HG02870 (cell line): ENCODE results near the gene FAM177A1.
"Not testable (repeated sequence)": the region's sequence is repeated elsewhere in the genome, so short reads cannot be mapped to it uniquely, and the experiment has no call there.

Source experiments
- ATAC-seq: cut with Tn5 transposase; IDR thresholded peaks from one replicate; pipeline ENCODE4 v1.9.1; 2021; ENCODE audit warnings: mild to moderate bottlenecking, moderate library complexity; ENCODE audit not compliant: unreplicated experiment

Gene FAM177A1

DNA sequence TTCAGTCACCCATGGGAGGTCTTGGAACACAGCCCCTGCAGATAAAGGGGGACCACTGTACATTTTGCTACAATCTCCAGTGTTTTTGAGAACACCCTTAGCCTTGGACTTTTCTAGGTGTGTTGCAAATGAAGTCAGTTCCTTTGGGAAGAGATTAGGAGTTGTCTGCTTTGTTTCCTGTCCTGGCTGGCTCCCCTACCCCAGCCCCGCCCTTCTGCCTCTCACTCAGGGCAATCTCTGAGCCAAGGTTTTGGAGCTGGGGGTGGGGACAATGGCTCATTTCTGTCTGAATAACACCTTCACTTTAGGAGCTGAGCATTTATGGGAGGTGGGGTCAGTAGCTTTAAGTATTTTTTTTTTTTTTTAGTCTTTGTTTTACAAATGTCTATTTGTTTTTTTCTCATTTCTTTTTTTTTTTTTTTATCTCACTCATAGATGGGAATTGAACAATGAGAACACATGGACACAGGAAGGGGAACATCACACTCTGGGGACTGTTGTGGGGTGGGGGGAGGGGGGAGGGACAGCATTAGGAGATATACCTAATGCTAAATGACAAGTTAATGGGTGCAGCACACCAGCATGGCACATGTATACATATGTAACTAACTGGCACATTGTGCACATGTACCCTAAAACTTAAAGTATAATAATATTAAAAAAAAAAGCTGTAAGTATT, 15.2 kb downstream of the FAM177A1 start:
- not testable (repeated sequence) for ATAC-seq

DNA sequence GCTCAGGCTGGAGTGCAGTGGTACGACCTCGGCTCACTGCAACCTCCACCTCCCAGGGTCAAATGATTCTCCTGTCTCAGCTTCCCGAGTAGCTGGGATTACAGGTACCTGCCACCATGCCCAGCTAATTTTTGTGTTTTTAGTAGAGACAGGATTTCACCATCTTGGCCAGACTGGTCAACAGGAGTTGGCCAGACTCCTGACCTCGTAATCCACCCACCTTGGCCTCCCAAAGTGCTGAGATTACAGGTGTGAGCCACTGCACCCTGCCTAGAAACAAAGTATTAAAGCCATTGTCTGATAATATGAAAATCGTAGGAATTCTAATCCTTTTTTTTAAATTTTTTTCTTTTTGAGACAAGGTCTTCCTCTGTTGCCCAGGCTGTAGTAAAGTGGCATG, 19.7 kb downstream of the FAM177A1 start:
- ATAC-seq: not testable (repeated sequence)

DNA sequence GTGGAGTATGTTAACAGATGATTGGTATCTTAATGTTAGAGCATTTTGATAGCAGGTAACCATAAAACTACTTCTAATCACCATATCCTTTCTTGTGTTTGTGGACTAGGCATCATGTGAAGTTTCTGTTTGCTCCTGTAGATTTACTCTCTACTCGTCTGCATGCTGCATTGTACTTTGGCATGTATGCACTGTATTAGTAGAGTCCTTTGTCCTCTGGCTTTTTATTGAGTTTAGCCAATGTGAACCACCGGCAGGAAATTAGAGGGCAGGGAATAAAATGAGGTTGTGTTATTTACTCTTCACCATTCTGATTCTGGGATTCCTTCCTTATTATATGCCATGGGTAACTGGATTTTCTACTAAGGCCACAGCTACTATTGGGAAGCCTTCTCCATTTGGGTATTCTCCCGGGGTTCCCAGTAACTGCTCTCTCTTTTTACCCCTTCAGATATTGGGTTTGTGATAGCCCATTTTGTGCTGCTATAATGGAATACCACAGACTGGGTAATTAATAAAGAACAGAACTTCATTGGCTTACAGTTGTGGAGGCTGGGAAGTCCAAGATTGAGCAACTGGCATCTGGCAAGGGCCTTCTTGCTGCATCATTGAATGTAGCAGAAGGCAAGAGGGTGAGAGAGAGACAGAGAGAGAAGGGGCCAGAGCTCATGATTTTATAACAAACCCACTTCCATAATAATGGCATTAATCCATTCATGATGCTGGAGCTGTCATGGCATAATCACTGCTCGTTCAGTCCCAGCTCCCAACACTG, 22.4 kb downstream of the FAM177A1 start:
- ATAC-seq: no peak

DNA sequence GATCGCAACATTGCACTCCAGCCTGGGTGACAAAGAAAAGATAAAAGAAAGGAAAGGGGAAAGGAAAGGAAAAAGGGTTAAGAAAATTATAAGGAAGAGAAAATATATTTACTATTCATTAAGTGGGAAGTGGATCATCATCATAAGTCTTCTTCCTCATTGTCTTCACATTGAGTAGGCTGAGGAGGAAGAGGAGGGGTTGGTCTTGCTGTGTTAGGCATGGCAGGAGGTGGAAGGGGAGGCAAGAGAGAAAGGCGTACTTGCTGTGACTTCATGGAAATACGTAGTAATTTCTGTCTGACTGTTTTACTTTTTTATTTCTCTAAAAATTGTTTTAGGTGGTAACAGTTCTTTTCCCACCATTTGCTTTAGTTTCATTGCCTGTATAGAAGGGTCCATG, 26.2 kb downstream of the FAM177A1 start:
- no peak for ATAC-seq

DNA sequence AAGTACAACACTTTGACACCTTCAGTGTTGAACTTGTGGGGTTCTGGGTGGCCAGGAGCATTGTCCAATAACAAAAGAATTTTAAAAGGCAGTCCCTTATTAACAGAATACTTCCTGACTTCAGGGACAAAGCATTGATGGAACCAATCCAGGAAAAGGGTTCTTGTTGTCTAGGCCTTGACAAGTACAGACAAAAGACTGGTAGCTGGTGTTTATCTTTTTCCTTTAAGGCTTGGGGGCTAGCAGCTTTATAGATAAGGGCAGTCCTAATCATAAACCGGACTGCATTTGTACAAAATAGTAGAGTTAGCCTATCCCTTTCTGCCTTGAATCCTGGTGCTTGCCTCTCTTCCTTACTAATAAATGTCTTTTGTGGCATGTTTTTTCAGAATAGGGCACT, 27.4 kb downstream of the FAM177A1 start:
- ATAC-seq: no peak

DNA sequence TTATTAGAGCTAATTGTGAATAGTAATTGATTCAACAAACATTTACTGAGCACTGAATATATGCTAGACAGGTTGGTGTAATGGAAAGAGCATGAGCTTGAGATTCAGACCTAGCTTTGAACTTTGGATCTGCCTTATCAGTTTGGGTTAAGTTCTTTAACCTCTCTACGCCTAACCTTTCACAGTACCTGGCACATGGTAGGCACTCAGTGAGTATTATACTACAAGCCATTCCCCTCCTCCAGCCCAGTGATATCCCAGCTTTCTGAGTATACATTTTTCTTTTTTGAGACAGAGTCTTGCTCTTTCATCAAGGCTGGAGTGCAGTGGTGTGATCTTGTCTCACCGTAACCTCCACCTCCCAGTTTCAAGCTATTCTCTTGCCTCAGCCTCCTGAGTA, 32.0 kb downstream of the FAM177A1 start:
- ATAC-seq: no peak

DNA sequence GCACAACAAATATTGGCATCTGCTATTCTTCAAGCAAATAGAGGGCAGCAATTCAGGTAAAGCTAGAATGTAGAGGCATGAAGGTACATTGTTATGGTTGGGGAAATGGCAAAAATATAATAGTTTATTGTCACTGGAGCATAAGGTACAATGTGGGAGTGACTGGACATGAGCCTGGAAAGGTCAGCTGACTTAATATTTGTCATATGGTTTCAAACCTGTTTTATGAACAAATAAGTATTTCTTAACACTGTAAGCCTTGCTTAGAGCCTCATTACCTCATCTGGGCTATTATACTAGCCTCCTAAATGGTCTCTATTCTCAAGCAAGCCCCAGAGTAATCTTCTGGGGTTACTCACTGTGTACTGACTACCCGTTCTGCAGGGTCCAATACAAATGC, 33.7 kb downstream of the FAM177A1 start:
- no peak for ATAC-seq

DNA sequence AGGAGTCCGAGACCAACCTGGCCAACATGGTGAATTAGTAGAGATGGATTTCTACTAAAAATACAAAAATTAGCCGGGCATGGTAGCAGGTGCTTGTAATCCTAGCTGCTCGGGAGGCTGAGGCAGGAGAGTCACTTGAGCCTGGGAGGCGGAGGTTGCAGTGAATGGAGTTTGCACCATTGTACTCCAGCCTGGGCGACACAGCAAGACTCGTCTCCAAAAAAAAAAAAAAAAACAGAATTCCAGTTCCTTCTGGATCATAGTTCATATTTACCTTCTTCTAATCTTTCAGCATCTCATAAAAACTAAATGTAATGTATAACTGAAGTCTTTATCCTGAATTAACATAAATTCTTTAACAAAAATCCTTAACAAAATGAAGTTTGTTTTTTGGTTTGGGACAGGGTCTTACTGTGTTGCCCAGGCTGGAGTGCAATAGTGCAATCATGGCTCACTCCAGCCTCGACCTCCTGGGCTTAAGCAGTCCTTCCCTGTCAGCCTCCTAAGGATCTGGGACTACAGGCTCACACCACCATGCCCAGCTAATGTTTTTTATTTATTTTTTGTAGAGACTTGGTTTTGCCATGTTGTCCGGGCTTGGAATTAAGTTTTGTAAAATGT, 37.6 kb downstream of the FAM177A1 start:
- ATAC-seq: no peak

DNA sequence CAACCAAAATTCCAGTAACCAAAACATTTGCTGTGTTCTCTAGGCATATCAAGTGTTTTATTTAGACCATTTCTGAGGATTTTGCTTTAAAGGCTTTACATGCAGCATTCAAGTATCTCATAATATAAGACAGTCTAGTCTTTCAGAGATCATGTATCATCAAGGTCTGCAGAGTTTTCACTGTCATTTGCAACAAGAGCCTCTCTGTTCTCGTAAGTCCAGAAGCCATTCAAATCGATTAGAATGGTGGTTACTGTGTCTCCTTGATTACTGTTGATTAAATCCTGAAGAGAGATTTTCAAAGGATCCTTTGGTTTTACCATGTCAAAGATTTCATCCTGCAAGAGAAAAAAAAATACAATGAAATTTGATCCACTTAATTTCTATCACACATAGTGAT, 39.4 kb downstream of the FAM177A1 start:
- no peak for ATAC-seq

DNA sequence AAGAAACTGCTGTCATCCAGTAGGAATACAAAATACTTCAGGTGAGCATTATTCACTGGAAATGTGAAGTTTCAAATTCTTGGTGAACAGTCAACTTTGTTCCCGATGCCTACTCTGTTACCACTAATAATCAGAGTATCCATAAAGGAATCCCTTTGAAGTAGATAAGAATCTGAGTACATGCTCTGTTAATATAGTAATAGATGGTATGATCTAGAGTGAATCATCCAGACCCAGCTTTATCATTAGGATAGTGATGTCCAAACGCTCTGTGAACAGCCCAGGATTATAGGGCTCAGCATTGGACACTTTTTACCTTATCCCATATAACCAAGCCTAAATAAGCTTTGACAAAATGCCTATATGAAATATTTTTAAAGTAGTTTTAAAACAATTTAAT, 42.4 kb downstream of the FAM177A1 start:
- ATAC-seq: no peak

DNA sequence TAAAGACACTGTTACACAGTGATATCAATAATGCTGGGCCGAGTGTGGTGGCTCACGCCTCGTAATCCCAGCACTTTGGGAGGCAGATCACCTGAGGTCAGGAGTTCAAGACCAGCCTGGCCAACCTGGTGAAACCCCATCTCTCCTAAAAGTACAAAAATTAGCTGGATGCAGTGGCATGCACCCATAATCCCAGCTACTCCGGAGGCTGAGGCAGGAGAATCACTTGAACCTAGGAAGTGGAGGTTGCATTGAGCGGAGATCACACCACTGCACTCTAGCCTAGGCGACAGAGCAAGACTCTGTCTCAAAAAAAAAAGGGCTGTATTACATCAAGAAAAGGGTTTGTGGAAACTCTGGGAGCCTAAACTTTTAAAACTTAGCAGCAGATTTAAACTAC, 48.6 kb downstream of the FAM177A1 start:
- ATAC-seq: not testable (repeated sequence)

DNA sequence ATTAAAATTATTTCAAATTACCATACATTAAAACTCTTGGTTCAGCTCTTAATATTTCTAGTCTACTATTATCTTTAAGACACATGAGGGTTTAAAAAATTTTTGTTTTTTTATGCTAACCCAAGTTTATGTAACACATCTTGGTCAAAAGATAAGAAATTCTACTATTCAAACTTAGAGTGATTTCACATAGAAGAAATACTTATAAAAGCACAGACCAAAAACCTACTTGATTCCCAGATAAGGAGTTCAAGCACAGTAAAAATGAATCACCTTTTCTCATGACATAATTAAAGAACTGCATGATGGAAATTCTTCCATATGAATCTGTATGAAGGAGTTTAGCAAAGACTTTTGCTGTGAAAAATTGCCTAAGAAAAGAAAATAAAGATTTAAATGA, 61.8 kb downstream of the FAM177A1 start:
- ATAC-seq: no peak

DNA sequence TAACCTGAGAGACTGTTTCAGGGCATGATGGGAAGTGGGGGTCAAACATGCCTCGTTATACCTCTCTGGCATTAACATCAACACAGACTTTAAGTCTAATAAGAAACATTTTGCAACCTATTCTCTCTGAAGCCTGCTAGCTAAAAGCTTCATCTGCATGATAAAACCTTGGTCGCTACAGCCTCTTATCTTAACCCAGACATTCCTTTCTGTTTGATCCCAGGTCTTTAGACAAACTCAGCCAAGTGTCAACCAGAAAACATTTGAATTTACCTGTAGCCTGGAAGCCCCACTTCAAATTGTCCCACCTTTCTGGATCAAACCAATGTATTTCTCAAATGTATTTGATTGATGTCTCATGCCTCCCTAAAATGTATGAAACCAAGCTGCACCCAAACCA, 66.6 kb downstream of the FAM177A1 start:
- no peak for ATAC-seq

DNA sequence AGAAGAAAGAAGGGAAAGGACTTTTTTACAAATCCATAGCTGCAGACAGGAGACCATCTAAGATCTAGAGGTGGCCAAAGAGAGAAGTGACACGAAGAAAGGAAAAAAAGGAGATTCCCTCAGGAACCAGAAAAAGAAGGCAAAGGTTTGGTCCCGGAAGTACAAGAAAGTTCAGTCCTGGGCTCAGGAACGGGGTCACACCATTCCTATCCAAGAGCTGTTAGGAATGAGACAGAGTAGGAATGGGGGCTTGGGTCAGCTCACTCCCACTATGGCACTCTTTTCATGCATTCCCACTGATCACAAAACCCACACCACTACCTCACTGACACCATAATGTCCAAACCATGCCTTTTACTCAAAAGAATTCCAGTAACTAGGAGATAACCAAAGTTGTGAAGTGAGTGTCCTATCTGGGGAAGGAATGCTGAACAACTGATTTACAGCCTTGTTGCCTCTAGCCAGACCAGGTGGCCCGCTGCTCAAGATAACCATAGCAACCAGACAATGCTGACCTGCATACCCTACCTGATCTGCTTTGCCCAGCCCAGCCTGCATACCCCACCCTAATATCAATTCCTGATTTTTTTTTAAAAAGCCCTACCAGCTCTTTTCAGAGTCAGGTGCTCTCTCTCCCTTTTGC, 67.4 kb downstream of the FAM177A1 start:
- no peak for ATAC-seq

DNA sequence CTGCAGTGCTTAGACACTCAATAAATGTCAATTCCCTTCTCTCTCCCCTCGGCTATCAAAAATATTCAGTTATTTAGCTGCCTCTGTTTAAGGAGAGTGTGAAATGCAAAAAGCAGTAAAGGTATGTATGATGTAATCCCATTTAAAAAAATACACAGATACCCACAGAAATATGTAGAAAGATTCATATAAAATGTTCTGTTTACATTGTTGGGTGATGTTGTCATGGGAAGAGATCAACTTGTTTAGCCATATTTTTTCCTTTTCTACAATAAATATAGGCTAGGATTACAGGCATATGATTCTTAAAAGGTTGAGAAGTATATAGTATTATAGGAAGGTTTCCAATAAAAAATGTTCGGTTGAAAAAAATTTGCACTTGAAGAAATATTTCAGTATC, 68.0 kb downstream of the FAM177A1 start:
- no peak for ATAC-seq

DNA sequence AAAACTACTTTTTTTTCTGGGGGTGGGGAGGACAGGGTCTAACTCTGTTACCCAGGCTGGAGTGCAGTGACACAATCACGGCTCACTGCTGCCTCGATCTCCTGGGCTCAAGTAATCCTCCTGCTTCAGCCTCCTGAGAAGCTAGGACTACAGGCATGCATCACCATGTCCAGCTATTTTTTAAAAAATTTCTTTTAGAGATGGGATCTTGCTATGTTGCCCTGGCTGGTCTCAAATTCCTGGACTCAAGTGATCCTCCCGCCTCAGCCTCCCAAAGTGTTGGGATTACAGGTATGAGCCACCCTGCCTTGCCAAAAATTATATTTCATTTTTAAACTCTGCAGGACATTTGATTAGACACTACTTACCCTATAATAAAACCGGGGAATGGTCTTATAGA, 70.2 kb downstream of the FAM177A1 start:
- ATAC-seq: no peak

DNA sequence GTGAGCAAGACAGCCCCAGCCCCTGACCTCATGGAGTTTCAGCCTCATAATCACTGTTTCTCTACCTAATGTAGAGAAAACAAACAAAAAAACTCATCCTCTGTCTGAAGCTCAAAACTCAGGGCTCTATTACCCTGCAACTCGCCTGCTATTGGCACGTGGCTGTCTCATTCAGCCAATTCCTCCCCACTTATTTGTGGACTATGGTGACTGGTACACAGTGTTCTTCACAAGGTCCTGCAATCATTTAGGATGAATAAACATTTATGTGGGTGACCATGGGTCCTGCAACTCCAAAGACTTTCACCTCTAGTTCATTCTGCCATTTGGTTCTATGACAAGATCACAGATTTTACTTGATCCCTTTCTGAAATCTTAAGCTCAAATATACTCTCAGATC, 71.0 kb downstream of the FAM177A1 start:
- no peak for ATAC-seq

DNA sequence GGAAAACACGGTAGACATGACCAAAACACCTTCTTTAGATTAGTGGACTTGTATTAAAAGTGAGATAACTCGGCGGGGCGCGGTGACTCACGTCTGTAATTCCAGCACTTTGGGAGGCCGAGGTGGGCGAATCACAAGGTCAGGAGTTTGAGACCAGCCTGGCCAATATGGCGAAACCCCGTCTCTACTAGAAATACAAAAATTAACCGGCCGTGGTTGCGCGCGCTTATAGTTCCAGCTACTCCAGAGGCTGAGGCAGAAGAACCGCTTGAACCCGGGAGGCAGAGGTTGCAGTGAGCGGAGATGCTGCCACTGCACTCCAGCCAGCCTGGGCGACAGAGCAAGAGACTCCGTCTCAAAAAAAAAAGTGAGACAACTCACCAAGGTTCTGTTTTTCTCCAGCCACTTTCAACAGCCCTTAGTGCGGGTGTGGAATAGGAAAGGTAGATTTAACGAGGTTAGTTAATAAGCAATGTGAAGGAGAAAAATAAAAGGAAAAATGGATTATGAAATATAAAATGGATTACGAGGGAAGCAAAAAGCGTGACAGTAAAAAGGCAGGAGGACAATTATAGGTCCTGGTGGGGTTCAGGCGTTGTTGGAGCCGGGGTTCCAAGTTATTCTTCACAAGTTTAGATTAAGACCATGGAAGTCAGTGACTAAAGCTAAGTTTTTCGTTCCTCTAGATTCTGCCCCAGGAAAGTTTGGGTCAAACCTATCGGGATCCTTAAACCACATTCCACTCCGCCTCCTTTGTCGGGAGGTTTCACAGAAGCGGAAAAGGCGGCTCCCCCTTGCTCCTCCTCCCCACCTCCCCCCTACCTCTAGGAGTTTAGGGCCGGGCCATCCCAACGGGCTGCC, 75.2 kb downstream of the FAM177A1 start:
- ATAC-seq: no peak

DNA sequence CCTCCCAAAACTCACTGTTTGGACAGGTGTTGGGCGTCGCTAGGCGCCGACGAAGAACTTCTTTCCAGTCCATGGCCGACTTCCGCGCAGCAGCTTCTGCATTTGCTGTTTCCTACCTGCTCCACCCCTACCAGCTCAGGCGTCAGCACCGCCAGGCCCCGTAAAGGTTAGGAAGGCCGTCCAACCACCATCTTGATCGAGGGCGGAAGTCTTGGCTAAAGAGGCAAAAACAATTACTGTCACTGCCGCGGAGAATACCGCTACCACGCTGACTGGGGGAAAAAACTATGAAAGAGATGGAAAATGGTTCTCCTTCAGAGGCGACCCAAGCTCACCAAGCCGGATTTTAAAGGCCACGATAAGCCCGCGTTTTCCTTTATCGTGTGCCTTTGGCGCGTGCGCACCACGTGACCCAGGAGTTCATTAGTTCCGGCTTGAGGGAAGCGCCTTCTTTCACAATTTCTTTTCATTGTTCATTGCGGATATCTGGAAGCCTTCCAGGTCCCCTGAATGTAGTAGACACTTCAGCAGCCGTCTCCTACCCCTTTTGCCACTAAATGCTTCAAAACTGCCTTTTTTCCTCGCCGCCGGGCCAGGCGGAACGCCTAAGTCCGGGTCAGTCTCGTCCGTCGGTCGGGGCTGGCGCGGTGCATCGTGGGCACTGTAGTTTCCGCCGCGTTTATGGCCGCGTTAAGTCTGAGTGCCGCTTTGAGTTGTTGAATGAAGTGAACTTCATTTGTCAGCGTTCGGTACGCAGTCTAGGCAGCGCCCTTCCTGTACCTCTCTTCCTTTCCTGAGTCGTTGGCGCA, 76.0 kb downstream of the FAM177A1 start, which contains the start of the genes PPP2R3C and PRORP:
TSS of gene PPP2R3C (minus strand) at position 104 of the 809 bp plus-strand sequence. CDS start at position 73, 31 bp downstream.
TSS of gene PRORP (plus strand) at position 666 of the 809 bp plus-strand sequence. CDS start 694 bp downstream, outside the sequence.
- peak; percentile 86 for ATAC-seq
